ENCODE results near the gene RNASET2.
"Not testable (repeated sequence)": the region's sequence is repeated elsewhere in the genome, so short reads cannot be mapped to it uniquely, and the experiment has no call there.

The RNASET2 gene

GRCh38 chr6:166927935-166928643 is 28.3 kb downstream of the RNASET2 start:
- no peak for DNase-seq (ENCODE audit: low read depth, low spot score)

- no peak for DNase-seq (ENCODE audit: low read depth, low spot score)
Observed at GRCh38 chr6:166927240-166927934, 29.0 kb downstream of the RNASET2 start.

- no peak for DNase-seq (ENCODE audit: low read depth, low spot score)
Observed at GRCh38 chr6:166926748-166927147, 29.6 kb downstream of the RNASET2 start.

- no peak for DNase-seq (ENCODE audit: low read depth, low spot score)
Observed at GRCh38 chr6:166925141-166925996, 31.0 kb downstream of the RNASET2 start.

- DNase-seq (ENCODE audit: low read depth, low spot score): no peak
Observed at GRCh38 chr6:166924531-166924930, 31.8 kb downstream of the RNASET2 start.

- no peak for DNase-seq (ENCODE audit: low read depth, low spot score)
Observed at GRCh38 chr6:166922937-166923336, 33.4 kb downstream of the RNASET2 start.

DNA sequence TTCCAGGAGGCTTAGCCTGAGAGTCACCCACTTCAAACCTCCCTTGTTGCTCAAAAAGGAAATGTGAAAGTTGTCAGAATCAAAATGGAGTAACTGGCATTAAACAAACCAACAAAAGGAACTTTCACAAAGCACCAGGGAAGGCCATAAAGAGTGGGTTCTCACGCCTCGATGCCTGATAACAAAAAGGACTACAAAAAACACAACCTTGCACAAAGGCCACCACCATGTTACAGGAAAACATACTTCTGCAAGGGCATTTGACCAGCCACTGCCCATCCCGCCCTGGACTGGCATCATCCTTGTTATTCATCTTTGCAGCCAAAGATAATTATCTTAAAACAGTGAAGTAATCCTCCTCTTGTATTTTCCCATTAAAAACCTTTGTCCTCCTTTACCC is 34.8 kb downstream of the RNASET2 start:
- DNase-seq (ENCODE audit: low read depth, low spot score): no peak

- DNase-seq (ENCODE audit: low read depth, low spot score): no peak
Observed at GRCh38 chr6:166916824-166917223, 39.5 kb downstream of the RNASET2 start.

GRCh38 chr6:166915484-166915883 is 40.9 kb downstream of the RNASET2 start:
- not testable (repeated sequence) for DNase-seq (ENCODE audit: low read depth, low spot score)

- DNase-seq (ENCODE audit: low read depth, low spot score): not testable (repeated sequence)
Observed at GRCh38 chr6:166914952-166915351, 41.4 kb downstream of the RNASET2 start.

DNA sequence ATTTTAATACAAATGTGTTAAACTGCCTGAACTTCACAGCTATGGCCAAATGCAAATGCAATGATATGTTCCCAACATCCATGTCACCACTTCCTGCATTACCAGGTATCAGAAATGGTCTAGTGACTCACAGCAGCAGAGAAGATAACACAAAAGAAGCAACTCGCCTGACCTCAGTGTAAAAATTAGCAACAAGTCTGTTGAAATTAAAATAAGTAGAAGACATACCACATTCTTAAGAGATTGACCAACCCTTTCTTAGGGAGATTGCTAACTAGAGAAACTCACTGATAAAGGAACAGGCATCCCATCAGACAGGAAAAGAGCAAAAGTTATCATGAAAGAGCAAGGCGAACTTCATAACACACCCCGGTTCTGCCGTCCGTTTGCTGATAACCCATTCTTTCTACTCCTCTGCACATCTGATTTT is 45.1 kb downstream of the RNASET2 start:
- no peak for DNase-seq (ENCODE audit: low read depth, low spot score)

GRCh38 chr6:166910601-166911000 is 45.7 kb downstream of the RNASET2 start:
- DNase-seq (ENCODE audit: low read depth, low spot score): no peak

GRCh38 chr6:166908811-166909210 is 47.5 kb downstream of the RNASET2 start:
- DNase-seq (ENCODE audit: low read depth, low spot score): no peak

DNA sequence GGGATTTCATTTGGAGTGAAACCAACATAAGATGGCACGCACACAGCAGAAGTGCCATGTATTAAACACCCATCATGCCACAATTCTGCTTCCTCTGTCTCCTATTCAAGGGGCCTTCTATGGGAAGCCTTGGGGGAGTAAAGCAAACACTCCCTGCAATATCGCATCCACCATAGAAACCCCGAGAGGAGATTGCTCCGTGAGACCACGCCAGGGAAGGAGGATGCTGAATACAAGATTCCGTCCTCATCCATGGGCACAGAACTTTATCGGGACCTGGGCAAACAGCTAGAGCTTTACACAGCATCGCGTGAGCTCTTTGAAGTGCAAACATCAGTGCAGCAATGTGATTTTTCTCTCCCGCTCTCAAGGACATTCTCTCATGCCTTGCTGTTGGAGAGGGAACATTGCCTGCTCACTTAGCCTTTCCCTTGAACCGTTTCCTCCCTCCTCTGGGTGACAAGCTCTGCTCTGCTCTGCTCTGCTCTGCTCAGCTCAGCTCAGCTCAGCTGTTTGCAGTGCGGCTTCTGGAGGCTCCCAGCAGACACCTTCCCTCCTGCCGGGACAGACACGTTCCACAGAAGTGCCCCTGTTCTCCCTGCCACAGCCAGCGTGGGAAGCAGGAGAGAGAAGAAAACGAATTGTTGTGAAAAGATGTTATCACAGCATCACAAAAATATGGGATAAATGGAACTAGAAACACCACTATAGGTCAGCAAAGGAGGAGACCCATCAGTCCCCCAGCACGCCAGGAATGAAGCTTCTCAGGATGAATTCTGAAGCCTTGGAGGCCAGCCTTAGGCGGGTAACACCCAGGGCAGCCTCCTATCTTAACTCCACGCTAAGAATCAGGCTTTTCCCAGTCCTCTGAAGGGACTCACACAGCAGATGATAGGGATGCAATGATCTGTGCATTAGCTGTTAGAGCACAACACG is 48.2 kb downstream of the RNASET2 start:
- DNase-seq (ENCODE audit: low read depth, low spot score): no peak

DNA sequence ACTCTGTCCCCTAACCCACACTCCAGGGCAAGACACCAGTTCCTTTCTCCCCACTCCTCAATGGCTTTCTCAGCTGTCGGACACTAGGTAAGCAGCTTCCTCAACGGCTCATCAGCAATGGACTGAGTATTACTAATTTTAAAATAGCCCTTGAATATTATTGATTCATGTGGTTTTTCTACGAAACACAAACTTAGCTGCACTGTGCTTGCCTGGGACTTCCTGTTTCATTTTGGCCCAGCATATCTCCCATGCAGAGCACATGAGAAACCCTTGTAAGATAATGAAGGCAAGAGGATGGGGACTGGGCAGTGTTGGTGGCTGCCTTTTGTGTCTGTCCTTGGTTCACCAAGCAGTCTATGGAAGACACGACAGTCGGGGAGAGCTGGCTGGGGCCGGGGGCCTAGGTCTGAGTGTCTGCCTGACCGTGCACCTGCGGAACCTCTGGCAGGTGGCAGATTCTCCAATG is 48.9 kb downstream of the RNASET2 start:
- no peak for DNase-seq (ENCODE audit: low read depth, low spot score)

GRCh38 chr6:166906376-166907044 is 49.8 kb downstream of the RNASET2 start:
- DNase-seq (ENCODE audit: low read depth, low spot score): no peak

- DNase-seq (ENCODE audit: low read depth, low spot score): no peak
Observed at GRCh38 chr6:166905505-166906134, 50.7 kb downstream of the RNASET2 start.

- DNase-seq (ENCODE audit: low read depth, low spot score): no peak
Observed at GRCh38 chr6:166905013-166905412, 51.3 kb downstream of the RNASET2 start.

DNA sequence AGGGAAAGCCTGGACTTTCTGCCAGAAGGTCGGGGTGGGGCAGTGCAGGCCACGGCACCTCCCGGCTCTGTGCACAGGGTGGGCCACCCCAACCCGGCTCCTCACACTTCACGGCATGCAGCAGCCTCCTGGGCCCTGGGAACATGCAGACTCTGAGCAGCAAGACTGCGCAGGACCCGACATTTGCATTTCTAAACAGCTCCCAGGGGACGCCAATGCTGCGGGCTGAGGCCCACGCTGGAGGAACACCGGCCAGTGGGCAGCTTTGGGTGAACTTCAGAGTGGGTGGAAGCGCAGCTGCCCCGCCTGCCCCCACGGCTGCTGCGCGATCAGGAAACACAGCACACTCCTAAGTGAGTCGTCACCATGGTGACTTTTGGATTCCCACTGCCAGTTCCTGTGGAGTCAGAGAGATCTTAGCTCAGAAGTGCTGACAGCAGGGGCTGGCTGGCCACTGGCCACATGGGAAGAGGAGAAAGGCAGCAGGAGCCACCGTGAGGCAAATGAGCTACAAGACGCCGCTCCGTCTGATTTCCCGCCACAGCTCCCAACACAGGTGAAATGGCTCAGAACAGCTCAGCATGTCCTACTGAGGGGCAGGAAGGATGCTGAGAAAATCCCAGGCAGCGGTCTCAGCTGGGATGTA is 52.1 kb downstream of the RNASET2 start:
- peak; percentile 76 for DNase-seq (ENCODE audit: low read depth, low spot score)

Data from ELF-1 (cell line).